Measurements from ENCODE around the gene FRK. TPM values are rescaled to one million over a fixed set of nuclear protein-coding genes. Genes with fewer than 3 reads are reported as not detected.
"Not testable (repeated sequence)": the region's sequence is repeated elsewhere in the genome, so short reads cannot be mapped to it uniquely, and the experiment has no call there.

The FRK gene
- total RNA-seq, 4 donors from 2014 or later = 13.3 to 25.4 (median 18.9) TPM

DNA sequence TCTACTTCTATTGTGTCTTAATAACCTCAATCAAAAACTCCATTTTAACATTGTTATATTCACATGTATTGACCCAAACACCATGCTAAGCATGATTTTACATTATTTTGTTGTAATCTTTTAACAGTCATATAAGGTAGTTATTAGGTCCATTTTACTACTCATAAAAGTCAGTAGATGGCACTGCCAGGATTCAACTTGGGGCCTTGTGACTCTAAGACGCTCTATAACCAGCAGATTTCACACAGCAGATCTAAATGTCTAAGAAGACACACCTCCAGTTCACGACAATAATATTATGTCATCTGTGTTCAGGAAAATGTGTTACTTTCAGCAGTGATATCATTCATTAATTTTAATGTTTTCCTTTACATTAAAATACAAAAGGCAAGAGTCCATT, 88.0 kb downstream of the FRK start:
- DNase-seq = no peak
- Histone ChIP-seq H3K4me1 (peaks cover 0 to 15% (median 1%) of the 10 kb centered on the region in 4 donors), H3K4me3 (no peak overlapping the region), H3K9me3 (no peaks in the 10 kb centered on the region), H3K27me3 (no peaks in the 10 kb centered on the region), H3K36me3 (no peaks in the 10 kb centered on the region), H3K27ac (no peak overlapping the region)
- intact Hi-C loops (cut with DNase I; ENCODE audit: low total_unique reads) = no loop called here
- 78 to 90% methylated on average over 2 of the region's 2 CpGs for WGBS, 2 donors (ENCODE audit: low coverage in 1 of 2)
- in situ Hi-C loops (cut with MboI; ENCODE audit: low pct_ligation_motif_present in 1 of 4, low pct_unique_long_range_greater_than_20kb in 1 of 4, low sequenced_read_pairs in 3 of 4) = no loop called here
- no peak for TF ChIP-seq POLR2AphosphoS5 (IDR thresholded peaks at IDR 0.05)
- TF ChIP-seq, protein P1, sequence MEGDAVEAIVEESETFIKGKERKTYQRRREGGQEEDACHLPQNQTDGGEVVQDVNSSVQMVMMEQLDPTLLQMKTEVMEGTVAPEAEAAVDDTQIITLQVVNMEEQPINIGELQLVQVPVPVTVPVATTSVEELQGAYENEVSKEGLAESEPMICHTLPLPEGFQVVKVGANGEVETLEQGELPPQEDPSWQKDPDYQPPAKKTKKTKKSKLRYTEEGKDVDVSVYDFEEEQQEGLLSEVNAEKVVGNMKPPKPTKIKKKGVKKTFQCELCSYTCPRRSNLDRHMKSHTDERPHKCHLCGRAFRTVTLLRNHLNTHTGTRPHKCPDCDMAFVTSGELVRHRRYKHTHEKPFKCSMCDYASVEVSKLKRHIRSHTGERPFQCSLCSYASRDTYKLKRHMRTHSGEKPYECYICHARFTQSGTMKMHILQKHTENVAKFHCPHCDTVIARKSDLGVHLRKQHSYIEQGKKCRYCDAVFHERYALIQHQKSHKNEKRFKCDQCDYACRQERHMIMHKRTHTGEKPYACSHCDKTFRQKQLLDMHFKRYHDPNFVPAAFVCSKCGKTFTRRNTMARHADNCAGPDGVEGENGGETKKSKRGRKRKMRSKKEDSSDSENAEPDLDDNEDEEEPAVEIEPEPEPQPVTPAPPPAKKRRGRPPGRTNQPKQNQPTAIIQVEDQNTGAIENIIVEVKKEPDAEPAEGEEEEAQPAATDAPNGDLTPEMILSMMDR (IDR thresholded peaks at IDR 0.05) = no peak
- no peak for TF ChIP-seq EP300 (IDR thresholded peaks at IDR 0.05; ENCODE audit: low read depth)
- TF ChIP-seq POLR2A (IDR thresholded peaks at IDR 0.05) = no peak

DNA sequence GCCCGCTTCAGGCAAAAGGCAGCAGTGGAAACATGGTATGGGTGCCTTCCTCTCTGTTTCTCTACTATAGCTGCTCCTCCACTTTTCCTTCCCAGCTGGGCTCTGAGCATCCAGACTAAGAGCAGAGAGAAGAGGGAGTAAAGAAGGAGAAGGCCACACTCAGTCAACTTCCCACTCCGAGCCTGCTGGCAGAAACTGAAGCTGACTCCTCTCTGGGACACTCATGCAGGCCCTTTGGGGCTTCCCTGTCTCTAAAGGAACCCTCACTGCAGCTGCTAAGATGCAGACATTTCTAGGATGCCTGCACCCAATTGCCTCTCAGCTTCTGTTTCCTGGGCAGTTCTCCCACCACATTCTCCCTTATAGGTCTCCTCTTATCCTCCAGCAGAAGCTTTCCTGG, 88.9 kb downstream of the FRK start:
- no peak overlapping the region for H3K27ac ChIP-seq
- in situ Hi-C loops (cut with MboI; ENCODE audit: low pct_ligation_motif_present in 1 of 4, low pct_unique_long_range_greater_than_20kb in 1 of 4, low sequenced_read_pairs in 3 of 4) (no loop called here), intact Hi-C loops (cut with DNase I; ENCODE audit: low total_unique reads) (no loop called here)
- no peak for DNase-seq
- H3K4me1 ChIP-seq = peaks cover 0 to 7% (median 0%) of the 10 kb centered on the region in 4 donors
- no peaks in the 10 kb centered on the region for H3K9me3 ChIP-seq
- H3K27me3 ChIP-seq = no peaks in the 10 kb centered on the region
- no peak for TF ChIP-seq POLR2AphosphoS5 (IDR thresholded peaks at IDR 0.05)
- TF ChIP-seq, protein P1 (IDR thresholded peaks at IDR 0.05) = no peak
- no peak for TF ChIP-seq EP300 (IDR thresholded peaks at IDR 0.05; ENCODE audit: low read depth)
- TF ChIP-seq POLR2A (IDR thresholded peaks at IDR 0.05) = no peak
- WGBS, 2 donors (ENCODE audit: low coverage in 1 of 2) = 40 to 92% methylated on average over 1 to 2 of the region's 2 CpGs
- no peak overlapping the region for H3K4me3 ChIP-seq
- H3K36me3 ChIP-seq = no peaks in the 10 kb centered on the region

DNA sequence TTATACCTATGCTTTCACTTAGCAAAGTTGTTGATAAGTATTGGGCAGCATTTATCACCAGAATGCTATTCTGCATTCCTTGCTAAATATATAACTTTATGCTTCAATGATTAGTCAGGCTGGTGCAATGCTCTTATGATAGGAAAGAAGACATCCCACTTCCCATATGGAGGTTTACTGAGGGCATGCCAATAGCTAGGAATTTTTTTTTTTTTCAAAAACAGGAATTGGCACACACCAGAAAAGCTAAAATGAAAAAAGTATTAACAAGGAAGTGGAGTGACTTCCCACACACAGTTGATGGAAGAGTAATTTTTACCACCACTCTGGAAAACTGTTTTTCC, 90.8 kb downstream of the FRK start:
- H3K4me1 ChIP-seq = peaks cover 0 to 6% (median 0%) of the 10 kb centered on the region in 4 donors
- in situ Hi-C loops (cut with MboI; ENCODE audit: low pct_ligation_motif_present in 1 of 4, low pct_unique_long_range_greater_than_20kb in 1 of 4, low sequenced_read_pairs in 3 of 4) (no loop called here), intact Hi-C loops (cut with DNase I; ENCODE audit: low total_unique reads) (no loop called here)
- DNase-seq = no peak
- H3K27me3 ChIP-seq = no peaks in the 10 kb centered on the region
- no peak overlapping the region for H3K4me3 ChIP-seq
- no peak overlapping the region for H3K27ac ChIP-seq
- TF ChIP-seq EP300 (IDR thresholded peaks at IDR 0.05; ENCODE audit: low read depth) (no peak), POLR2A (IDR thresholded peaks at IDR 0.05) (no peak), POLR2AphosphoS5 (IDR thresholded peaks at IDR 0.05) (no peak)
- TF ChIP-seq, protein P1 (IDR thresholded peaks at IDR 0.05) = no peak
- no peaks in the 10 kb centered on the region for H3K9me3 ChIP-seq
- H3K36me3 ChIP-seq = peaks cover 0 to 6% (median 0%) of the 10 kb centered on the region in 4 donors

DNA sequence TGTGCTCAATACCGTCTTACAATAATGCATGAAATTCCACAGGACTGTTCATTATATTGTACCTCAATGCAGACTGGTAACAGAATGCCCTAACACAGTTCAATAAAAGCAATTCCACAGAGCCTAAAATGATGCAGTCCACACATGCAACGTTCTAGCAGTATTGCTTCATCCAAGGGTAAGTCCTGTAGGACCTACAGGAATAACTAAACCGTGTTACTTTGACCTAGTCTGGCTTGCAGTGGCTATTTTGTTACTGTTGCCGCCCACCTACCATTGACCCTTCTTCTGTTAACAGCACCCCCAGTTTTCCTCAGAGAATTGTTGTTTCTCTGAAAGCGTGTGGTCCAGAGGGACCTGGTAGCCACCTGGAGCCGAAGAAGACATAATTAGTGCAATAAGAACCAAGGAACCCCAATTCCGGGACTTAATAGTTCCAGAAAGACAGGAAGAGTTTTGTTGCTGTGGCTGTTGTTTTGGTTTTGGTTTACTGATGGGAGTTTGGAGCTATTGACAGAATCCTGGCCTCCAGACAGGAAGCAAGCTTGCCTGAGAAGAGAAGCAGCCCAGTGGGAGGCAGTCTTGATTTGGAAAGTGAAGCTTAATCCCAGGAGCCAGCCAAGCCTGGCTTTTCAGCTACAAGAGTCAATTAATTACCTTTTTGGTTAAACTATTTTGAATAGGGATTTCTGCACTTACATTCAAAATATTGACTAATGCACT, 91.3 kb downstream of the FRK start:
- H3K27ac ChIP-seq = no peak overlapping the region
- 66 to 79% methylated on average over 3 to 7 of the region's 7 CpGs for WGBS, 2 donors (ENCODE audit: low coverage in 1 of 2)
- H3K4me3 ChIP-seq = no peak overlapping the region
- H3K27me3 ChIP-seq = no peaks in the 10 kb centered on the region
- no peaks in the 10 kb centered on the region for H3K9me3 ChIP-seq
- peaks cover 0 to 3% (median 0%) of the 10 kb centered on the region in 4 donors for H3K4me1 ChIP-seq
- no peak for DNase-seq
- H3K36me3 ChIP-seq = peaks cover 0 to 6% (median 0%) of the 10 kb centered on the region in 4 donors
- in situ Hi-C loops (cut with MboI; ENCODE audit: low pct_ligation_motif_present in 1 of 4, low pct_unique_long_range_greater_than_20kb in 1 of 4, low sequenced_read_pairs in 3 of 4) (no loop called here), intact Hi-C loops (cut with DNase I; ENCODE audit: low total_unique reads) (no loop called here)
- TF ChIP-seq POLR2A (IDR thresholded peaks at IDR 0.05) (no peak), POLR2AphosphoS5 (IDR thresholded peaks at IDR 0.05) (no peak), EP300 (IDR thresholded peaks at IDR 0.05; ENCODE audit: low read depth) (no peak)
- TF ChIP-seq, protein P1 (IDR thresholded peaks at IDR 0.05) = no peak

DNA sequence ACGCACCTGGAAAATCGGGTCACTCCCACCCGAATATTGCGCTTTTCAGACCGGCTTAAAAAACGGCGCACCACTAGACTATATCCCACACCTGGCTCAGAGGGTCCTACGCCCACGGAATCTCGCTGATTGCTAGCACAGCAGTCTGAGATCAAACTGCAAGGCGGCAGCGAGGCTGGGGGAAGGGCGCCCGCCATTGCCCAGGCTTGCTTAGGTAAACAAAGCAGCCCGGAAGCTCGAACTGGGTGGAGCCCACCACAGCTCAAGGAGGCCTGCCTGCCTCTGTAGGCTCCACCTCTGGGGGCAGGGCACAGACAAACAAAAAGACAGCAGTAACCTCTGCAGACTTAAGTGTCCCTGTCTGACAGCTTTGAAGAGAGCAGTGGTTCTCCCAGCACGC, 100.4 kb downstream of the FRK start:
- H3K4me3 ChIP-seq; H3K36me3 ChIP-seq; H3K4me1 ChIP-seq; H3K27ac ChIP-seq; H3K27me3 ChIP-seq; DNase-seq; in situ Hi-C loops (cut with MboI; ENCODE audit: low pct_ligation_motif_present in 1 of 4, low pct_unique_long_range_greater_than_20kb in 1 of 4, low sequenced_read_pairs in 3 of 4); intact Hi-C loops (cut with DNase I; ENCODE audit: low total_unique reads); H3K9me3 ChIP-seq: not testable (repeated sequence)
- WGBS, 2 donors (ENCODE audit: low coverage in 1 of 2) = 86% methylated on average over 13 of the region's 17 CpGs; no CpG with 5 or more reads in 1 of the 2 donors
